HG02970 (cell line): ENCODE measurements around the gene ANKRD30BL.
"Not testable (repeated sequence)": the region's sequence is repeated elsewhere in the genome, so short reads cannot be mapped to it uniquely, and the experiment has no call there.

Experiments
- ATAC-seq: cut with Tn5 transposase; IDR thresholded peaks from one replicate; pipeline ENCODE4 v1.9.1; 2021; ENCODE audit warnings: mild to moderate bottlenecking, moderate library complexity, moderate number of reproducible peaks; ENCODE audit not compliant: unreplicated experiment, low FRiP score

ANKRD30BL gene, protein sequence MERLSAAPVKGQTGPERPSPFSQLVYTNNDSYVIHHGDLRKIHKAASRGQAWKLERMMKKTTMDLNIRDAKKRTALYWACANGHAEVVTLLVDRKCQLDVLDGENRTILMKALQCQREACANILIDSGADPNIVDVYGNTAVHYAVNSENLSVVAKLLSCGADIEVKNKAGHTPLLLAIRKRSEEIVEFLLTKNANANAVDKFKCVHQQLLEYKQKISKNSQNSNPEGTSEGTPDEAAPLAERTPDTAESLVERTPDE

DNA sequence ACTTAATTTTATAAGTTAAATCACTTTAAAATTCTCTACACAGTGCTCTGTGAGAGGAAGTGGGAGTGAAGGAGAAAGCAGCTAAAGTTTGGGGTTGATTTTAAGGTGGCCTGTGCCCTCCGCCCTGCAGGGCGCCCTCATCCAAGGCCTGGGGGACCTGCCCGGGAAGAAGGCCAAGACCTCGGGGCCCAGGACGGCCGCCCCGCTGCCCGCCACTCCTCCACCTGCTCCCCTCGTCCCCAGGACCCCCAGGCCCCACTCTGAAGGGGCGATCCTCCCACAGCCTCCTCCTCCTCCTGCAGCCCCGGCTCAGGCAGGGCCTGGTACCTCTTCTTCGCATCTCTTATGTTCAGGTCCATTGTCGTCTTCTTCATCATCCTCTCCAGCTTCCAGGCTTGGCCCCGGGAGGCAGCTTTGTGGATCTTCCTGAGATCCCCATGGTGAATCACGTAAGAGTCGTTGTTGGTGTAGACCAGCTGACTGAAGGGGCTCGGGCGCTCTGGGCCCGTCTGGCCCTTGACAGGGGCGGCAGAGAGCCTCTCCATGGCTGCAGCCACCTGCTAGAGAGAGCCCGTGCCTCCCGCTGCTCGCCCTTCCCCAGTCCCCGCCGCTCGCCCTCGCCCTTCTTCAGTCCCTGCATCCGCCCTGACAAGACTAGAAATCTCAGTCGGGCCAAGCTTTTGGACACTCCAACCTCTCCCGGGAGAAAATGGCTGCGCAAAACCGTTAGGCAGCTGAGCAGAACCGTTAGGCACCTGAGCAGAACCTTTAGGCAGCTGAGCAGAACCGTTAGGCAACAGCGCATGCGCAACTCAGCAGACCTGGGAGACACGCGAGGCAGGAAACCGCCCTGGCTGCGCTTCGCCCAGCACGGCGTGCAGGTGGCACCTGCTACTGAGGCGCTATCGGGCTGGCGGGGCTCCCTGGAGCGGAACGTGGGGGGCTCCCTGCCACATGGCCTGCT is at the start of gene ANKRD30BL:
Gene ANKRD30BL, minus strand, starts transcription at position 792 of the 964 bp plus-strand sequence. Its CDS starts 247 bp downstream, at position 545.
- not testable (repeated sequence) for ATAC-seq

DNA sequence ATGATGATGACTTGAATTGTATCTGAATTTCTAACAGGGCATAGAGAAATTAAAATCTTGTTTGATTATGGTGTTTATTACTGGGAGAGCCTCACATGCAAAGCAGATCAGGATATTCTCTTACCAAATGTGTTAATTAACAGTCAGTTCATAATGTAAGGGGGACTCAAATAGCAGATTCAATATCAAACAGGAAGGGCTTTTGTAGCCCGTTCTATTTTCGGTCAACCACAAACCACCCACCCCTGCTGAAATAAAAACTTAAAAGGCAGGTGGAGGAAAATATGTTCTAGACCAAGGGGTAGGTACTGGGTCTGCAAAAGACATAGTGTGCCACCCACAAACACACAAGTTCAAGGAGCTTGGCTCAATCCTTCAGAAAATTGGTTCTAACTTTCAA is 41.1 kb upstream of the ANKRD30BL start:
- ATAC-seq = not testable (repeated sequence)

DNA sequence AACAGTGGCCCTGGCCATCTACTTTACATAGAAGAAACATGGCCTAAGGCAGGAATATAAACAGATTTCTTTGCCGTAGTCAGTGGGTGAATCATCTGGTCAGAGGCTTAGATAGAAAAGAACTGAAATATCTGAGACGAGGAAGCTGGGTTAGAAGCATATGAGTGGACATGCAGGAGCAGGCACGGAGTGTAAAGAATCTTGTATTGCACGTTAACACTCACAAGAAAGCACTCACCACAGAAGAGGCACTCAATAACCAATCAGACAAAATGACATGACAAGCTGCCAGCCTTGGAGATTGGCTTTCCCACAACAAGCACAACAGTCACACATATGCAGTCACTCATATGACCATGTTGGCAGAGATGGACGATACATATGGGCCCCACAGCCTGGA is 31.1 kb upstream of the ANKRD30BL start:
- not testable (repeated sequence) for ATAC-seq

DNA sequence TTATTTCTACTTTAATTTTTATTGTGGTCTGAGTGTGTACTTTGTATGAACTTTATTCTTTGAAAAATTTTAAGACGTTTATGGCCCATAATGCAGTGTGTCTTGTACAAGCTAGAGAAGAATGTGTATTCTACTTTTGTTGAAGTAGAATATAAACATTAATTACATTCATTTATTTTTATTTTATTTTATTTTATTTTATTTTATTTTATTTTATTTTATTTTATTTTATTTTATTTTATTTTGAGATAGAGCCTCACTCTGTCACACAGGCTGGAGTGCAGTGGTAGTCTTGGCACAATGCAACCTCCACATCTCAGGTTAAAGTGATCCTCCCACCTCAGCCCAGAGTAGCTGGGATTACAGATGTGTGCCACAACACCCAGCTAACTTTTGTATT is 5.3 kb upstream of the ANKRD30BL start:
- not testable (repeated sequence) for ATAC-seq

DNA sequence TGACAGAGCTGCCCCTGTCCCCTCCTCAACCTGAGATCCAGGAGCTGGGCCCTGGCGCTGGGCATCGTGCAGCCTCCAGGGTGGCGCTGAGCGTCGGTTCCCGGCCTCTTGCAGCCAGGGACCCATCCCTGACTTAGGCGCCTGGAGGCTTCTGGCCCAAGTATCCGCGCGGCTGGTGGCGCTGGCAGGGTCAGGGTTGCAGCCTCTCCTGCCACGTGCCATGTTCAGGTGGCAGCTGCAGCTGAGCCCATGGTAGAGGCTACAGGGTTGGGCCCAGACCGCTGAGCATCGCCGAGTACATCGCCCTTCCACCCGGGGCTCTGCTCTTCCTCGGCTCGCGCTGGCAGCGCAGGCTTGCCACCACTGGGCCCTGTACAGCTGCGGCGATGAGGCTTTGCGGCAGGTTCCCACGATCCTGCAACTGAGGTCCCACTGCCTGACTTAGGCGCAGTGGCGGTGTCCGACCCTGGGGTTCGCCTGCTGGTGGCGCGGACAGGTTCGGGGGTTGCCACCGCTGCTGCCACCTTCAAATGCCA is 441 bp upstream of the ANKRD30BL start:
- ATAC-seq = not testable (repeated sequence)

DNA sequence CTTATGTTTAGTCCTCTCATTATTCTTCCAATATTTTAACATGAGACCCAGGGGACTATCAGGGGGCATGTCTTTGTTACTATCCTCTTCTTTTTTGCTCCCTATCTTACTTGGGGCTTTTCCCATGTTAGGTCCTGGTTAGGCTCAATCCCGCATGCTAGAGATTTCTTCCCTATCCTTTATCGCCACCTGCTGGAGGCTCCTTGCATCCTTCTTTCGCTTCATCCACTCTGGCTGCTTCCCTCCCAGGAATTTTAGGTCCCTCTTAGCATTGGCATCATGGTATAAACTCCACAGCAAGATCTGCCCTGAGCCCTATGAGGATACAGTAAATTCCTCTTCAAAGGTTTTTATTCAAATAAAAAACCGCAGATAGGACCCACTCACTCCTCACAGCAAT is 15.0 kb downstream of the ANKRD30BL start:
- ATAC-seq = not testable (repeated sequence)
